Gastroesophageal sphincter (tissue), 3 donors: ENCODE data around the gene DQX1.

Source experiments
- EP300 ChIP-seq: sonication (generic); formaldehyde crosslinking; IDR thresholded peaks from one replicate; pipeline ENCODE4 v1.6.1; 2017; ENCODE audit warnings: antibody characterized with exemption, mild to moderate bottlenecking
- POLR2A ChIP-seq, 2 donors: fragments of 450-650 bp; IDR thresholded peaks; one replicate each; pipeline ENCODE4 v1.6.1; 2017; ENCODE audit warnings: antibody characterized with exemption in 2 of 2, mild to moderate bottlenecking in 2 of 2, moderate library complexity in 1 of 2
- POLR2AphosphoS5 ChIP-seq: sonication (generic); formaldehyde crosslinking; IDR thresholded peaks from one replicate; pipeline ENCODE4 v1.6.1; 2017; ENCODE audit warnings: antibody characterized with exemption
- TF ChIP-seq, protein P1 (sequence below), 4 experiments: fragments of 200-600 bp in 2 of 4; fragments of 450-650 bp in 2 of 4; sonication (generic) in 1 of 4; IDR thresholded peaks; one replicate each; pipeline ENCODE4 v1.5.1; 2017 to 2019; ENCODE audit warnings: antibody characterized with exemption in 4 of 4, mild to moderate bottlenecking in 2 of 4, moderate library complexity in 2 of 4

DNA sequence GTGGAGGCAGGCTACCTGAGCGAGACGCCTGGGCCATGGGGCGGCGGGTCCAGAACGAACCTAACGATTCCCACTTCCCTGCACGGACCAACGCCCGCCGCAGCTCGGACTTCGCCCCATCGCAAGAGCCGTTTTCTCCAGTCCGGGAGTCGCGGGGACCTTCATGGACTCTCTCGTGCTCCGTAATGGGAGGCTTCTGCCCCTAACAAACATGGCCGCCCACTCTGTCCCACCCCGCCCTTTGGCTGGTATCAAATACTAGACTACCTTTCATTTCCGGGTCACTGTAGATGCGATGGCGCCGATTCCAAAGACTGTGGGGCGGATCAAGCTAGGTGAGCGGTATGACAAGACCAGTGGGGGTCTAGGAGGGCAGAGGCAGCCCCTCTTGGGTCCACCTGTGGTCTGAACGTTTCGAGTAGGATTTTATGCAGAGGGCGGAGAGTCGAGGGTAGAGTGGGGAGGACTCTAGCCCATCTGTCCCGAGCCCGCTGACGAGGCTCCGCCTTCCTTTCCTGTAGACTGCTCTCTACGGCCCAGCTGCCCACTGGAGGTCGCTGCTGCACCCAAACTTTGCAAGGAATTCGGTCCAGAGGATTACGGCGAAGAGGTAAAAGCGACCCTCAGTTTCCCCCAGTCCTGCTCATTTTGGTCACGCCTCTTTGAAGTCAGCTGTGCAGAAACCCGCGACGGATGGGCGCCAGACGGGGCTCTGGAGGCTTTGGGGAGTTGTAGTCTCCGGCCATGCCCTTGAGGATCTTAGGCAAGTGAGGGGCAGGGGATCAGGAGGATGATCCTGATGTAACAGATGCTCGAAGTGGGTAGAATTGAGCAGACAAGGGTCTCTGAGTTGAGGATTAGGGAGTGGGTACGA, 43.0 kb downstream of the DQX1 start, which contains the start of the genes CCDC142 and TTC31:
- TF ChIP-seq, protein P1, sequence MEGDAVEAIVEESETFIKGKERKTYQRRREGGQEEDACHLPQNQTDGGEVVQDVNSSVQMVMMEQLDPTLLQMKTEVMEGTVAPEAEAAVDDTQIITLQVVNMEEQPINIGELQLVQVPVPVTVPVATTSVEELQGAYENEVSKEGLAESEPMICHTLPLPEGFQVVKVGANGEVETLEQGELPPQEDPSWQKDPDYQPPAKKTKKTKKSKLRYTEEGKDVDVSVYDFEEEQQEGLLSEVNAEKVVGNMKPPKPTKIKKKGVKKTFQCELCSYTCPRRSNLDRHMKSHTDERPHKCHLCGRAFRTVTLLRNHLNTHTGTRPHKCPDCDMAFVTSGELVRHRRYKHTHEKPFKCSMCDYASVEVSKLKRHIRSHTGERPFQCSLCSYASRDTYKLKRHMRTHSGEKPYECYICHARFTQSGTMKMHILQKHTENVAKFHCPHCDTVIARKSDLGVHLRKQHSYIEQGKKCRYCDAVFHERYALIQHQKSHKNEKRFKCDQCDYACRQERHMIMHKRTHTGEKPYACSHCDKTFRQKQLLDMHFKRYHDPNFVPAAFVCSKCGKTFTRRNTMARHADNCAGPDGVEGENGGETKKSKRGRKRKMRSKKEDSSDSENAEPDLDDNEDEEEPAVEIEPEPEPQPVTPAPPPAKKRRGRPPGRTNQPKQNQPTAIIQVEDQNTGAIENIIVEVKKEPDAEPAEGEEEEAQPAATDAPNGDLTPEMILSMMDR (IDR thresholded peaks at IDR 0.05): peak in 3 of 4 experiments; percentile 80 to 88 (median 87)
- TF ChIP-seq POLR2A (IDR thresholded peaks at IDR 0.05) (peak in 1 of 2 donors; percentile 48), POLR2AphosphoS5 (peak; percentile 75), EP300 (no peak)
